ENCODE data around the gene PTDSS2. TPM values are rescaled to one million over a fixed set of nuclear protein-coding genes. Genes with fewer than 3 reads are reported as not detected.

The PTDSS2 gene
- total and polyA plus RNA-seq, 2 of the 13 experiments (the other 11 are each of a cell fraction or from before 2014, with no cell fraction given) = 21.7 to 26.4 TPM

GRCh38 chr11:496834-497564 lies 46.9 kb downstream of the PTDSS2 start:
- 93% methylated on average over 34 of the region's 34 CpGs for WGBS (ENCODE audit: low lambda C conversion rate)
- no peaks in the 10 kb centered on the region for H3K27me3 ChIP-seq (ENCODE audit: control insufficient read depth in 1 of 2, insufficient read depth in 2 of 2, low read length in 2 of 2)
- H3K9me3 ChIP-seq (ENCODE audit: low read length) = no peaks in the 10 kb centered on the region
- H3K27ac ChIP-seq (ENCODE audit: extremely low read length, insufficient read depth, low read length) = no peak overlapping the region
- intact Hi-C loops (cut with micrococcal nuclease; ENCODE audit: unreplicated experiment) (no loop called here), in situ Hi-C loops (cut with HindIII; ENCODE audit: extremely low pct_ligation_motif_present, low pct_unique_long_range_greater_than_20kb) (no loop called here)
- H3K36me3 ChIP-seq (replicated peaks in 1 of 2; ENCODE audit: control insufficient read depth in 1 of 2, insufficient read depth in 2 of 2, low read length in 2 of 2) = peaks cover 41 to 59% of the 10 kb centered on the region in 2 experiments
- H3K4me2 ChIP-seq (ENCODE audit: low read depth, low read length) = no peak overlapping the region
- H3K9ac ChIP-seq (ENCODE audit: insufficient read depth, low read depth, low read length) = no peak overlapping the region
- ChIA-PET CTCF (ENCODE audit: low intra/inter-chr PET ratio, low total read pairs) (no interaction called here), POLR2A (no interaction called here)
- H4K20me1 ChIP-seq (ENCODE audit: insufficient read depth, low read length) = no peaks in the 10 kb centered on the region
- H3K4me3 ChIP-seq (replicated peaks in 1 of 3; ENCODE audit: insufficient read depth in 1 of 3, low read depth in 2 of 3, low read length in 3 of 3) = no peak overlapping the region
- no peak for DNase-seq (ENCODE audit: low spot score)
- no peak overlapping the region for H2AFZ ChIP-seq (ENCODE audit: low read length)
- H3K79me2 ChIP-seq (ENCODE audit: insufficient read depth, low read length) = no peaks in the 10 kb centered on the region
- ATAC-seq = no peak
- FAIRE-seq = no peak
- no peaks in the 10 kb centered on the region for H3K4me1 ChIP-seq (ENCODE audit: insufficient read depth, low read length)
- BruUV-seq (replicated peaks) = no TSS peak
- TF ChIP-seq HNRNPLL (IDR thresholded peaks at IDR 0.05; ENCODE audit: low read depth, low read length, poor library complexity, severe bottlenecking) = peak; percentile 70
- 0 out of 2 replicates have a peak, but pooled peaks have one; percentile 21 for TF ChIP-seq SSRP1 (CRISPR knock-in tag; IDR thresholded peaks at IDR 0.05)
- TF ChIP-seq ZNF687 (CRISPR knock-in tag; IDR thresholded peaks at IDR 0.05) = peak; percentile 17
- no peak for TF ChIP-seq ZFAT (CRISPR knock-in tag; conservative IDR thresholded peaks at IDR 0.05)
- no peak for TF ChIP-seq STAG1 (CRISPR knock-in tag; IDR thresholded peaks at IDR 0.05)
- no peak for TF ChIP-seq ZNF329 (CRISPR knock-in tag; IDR thresholded peaks at IDR 0.05; ENCODE audit: low read depth)
- peak; percentile 39 for TF ChIP-seq AGO2 (optimal IDR thresholded peaks at IDR 0.05; ENCODE audit: low read depth, low read length)
- peak in 1 of 2 experiments; percentile 39; a peak in 1 of 4 replicates for TF ChIP-seq POLR2A (IDR thresholded peaks at IDR 0.05; ENCODE audit: insufficient read depth in 1 of 2, low read depth in 2 of 2, low read length in 2 of 2)
- TF ChIP-seq ZNF547 (CRISPR knock-in tag; IDR thresholded peaks at IDR 0.05) = no peak
- TF ChIP-seq HDAC2 (CRISPR knock-in tag; IDR thresholded peaks at IDR 0.05) = no peak
- no peak for TF ChIP-seq ZNF790 (CRISPR knock-in tag; IDR thresholded peaks at IDR 0.05; ENCODE audit: borderline replicate concordance)
- peak; percentile 100 for TF ChIP-seq MNT (IDR thresholded peaks at IDR 0.05)
- no peak for TF ChIP-seq FOSL1 (CRISPR knock-in tag; IDR thresholded peaks at IDR 0.05; ENCODE audit: borderline replicate concordance)
- no peak for TF ChIP-seq SIN3A (IDR thresholded peaks at IDR 0.05; ENCODE audit: borderline replicate concordance, low read depth, low read length)
- peak; percentile 64 for TF ChIP-seq TARDBP (CRISPR knock-in tag; IDR thresholded peaks at IDR 0.05)
